ENCODE data around the gene CYB5A.

Gene CYB5A

GRCh38 chr18:74281011-74281979, 10.5 kb downstream of the CYB5A start:
- no peak for DNase-seq (ENCODE audit: insufficient read length, low spot score)
- no peak for FAIRE-seq

- DNase-seq (ENCODE audit: insufficient read length, low spot score): no peak
- no peak for FAIRE-seq
Measured at GRCh38 chr18:74278983-74279382, 12.8 kb downstream of the CYB5A start.

- FAIRE-seq (no peak), DNase-seq (ENCODE audit: insufficient read length, low spot score) (no peak)
Measured at GRCh38 chr18:74278058-74278457, 13.7 kb downstream of the CYB5A start.

- FAIRE-seq (no peak), DNase-seq (ENCODE audit: insufficient read length, low spot score) (no peak)
Measured at GRCh38 chr18:74277296-74277695, 14.5 kb downstream of the CYB5A start.

DNA sequence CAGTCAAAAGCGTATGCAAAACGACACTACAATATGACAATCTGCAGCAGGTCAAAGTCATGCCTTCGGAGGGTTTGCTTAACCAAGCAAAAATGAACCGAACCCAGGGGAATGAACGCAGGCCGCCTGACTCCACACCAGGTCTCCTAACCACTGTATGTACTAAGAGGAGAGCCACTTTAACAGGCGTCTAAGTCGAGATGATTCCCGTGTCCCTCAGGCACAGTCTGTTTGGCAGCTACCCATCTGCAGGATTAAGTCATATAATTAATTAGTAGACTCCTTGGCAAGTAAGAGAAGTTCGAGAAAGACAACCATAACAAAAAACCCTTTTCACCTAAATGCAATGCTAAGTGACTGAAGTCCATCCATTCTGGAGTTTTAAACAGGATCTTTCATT, 15.2 kb downstream of the CYB5A start:
- no peak for FAIRE-seq
- DNase-seq (ENCODE audit: insufficient read length, low spot score): no peak

DNA sequence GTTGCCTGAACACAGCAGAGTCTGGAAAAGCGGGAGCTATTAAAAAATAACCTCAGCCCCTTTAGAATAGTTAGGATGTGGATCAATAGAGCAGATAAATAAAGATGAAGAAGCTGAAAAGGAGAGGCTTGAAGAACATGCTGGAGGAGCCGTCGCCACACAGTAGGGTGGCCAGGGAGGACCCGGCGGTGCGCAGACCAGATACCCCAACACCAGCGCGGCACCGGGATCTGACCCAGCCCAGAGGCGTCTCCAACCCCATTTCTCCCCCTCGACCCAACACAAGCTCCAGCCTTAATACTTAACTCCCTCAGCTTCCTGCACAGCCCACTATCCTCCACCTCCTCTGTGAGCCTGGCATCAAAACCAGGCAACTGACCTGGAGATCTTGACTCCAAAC, 16.0 kb downstream of the CYB5A start:
- no peak for DNase-seq (ENCODE audit: insufficient read length, low spot score)
- FAIRE-seq: no peak

- FAIRE-seq (no peak), DNase-seq (ENCODE audit: insufficient read length, low spot score) (no peak)
Measured at GRCh38 chr18:74274700-74275099, 17.1 kb downstream of the CYB5A start.

- FAIRE-seq (no peak), DNase-seq (ENCODE audit: insufficient read length, low spot score) (no peak)
Measured at GRCh38 chr18:74273394-74273793, 18.4 kb downstream of the CYB5A start.

DNA sequence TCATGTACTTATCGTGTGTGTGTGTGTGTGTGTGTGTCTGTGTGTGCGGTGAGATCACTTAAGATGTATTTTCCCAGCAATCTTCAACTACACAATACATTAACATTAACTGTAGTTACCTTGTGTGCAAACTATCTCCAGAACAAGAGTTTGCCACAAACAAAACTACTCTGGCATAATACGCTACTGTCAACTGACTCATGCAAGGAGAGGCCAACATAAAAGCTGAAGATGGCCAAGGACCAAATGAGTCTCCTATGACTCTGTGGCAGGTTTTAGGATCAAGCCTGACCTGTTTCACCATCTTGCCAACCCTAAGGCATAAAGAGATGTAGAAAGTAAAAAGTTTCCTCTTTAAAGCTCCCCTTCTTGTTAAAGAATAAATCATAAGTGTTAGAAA, 20.1 kb downstream of the CYB5A start:
- FAIRE-seq (no peak), DNase-seq (ENCODE audit: insufficient read length, low spot score) (no peak)

- FAIRE-seq (no peak), DNase-seq (ENCODE audit: insufficient read length, low spot score) (no peak)
Measured at GRCh38 chr18:74268933-74269620, 22.7 kb downstream of the CYB5A start.

GRCh38 chr18:74268175-74268574, 23.6 kb downstream of the CYB5A start:
- FAIRE-seq (no peak), DNase-seq (ENCODE audit: insufficient read length, low spot score) (no peak)

GRCh38 chr18:74266161-74266560, 25.6 kb downstream of the CYB5A start:
- no peak for FAIRE-seq
- DNase-seq (ENCODE audit: insufficient read length, low spot score): no peak

DNA sequence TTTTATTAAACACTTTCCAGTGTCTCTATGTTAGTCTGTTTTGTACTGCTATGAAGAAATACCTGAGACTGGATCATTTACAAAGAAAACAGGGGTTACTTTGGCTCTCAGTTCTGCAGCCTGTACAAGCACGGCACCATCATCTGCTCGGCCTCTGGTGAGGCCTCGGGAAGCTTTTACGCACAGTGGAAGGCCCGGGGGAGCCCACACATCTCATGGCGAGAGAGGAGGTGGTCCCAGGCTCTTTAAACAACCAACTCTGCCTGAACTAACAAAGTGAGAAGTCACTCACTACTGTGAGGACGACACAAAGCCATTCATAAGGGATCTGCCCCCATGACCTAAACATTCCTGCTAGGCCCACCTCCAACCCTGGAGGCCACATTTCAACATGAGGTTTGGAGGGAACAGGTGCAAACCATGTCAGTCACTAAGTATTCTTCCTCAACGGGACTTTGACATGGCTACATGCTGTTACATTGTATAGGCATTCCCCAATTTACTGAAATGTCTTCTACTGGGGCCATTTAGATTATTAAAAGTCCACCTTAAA, 26.1 kb downstream of the CYB5A start:
- FAIRE-seq: no peak
- DNase-seq (ENCODE audit: insufficient read length, low spot score): no peak

GRCh38 chr18:74264303-74265020, 27.3 kb downstream of the CYB5A start:
- DNase-seq (ENCODE audit: insufficient read length, low spot score) (no peak), FAIRE-seq (no peak)

- FAIRE-seq (no peak), DNase-seq (ENCODE audit: insufficient read length, low spot score) (no peak)
Measured at GRCh38 chr18:74261053-74261713, 30.6 kb downstream of the CYB5A start.

GRCh38 chr18:74259347-74259746, 32.4 kb downstream of the CYB5A start:
- FAIRE-seq: no peak
- DNase-seq (ENCODE audit: insufficient read length, low spot score): no peak

- FAIRE-seq (no peak), DNase-seq (ENCODE audit: insufficient read length, low spot score) (no peak)
Measured at GRCh38 chr18:74257083-74257482, 34.7 kb downstream of the CYB5A start.

GRCh38 chr18:74256190-74256589, 35.6 kb downstream of the CYB5A start:
- DNase-seq (ENCODE audit: insufficient read length, low spot score): no peak
- no peak for FAIRE-seq

DNA sequence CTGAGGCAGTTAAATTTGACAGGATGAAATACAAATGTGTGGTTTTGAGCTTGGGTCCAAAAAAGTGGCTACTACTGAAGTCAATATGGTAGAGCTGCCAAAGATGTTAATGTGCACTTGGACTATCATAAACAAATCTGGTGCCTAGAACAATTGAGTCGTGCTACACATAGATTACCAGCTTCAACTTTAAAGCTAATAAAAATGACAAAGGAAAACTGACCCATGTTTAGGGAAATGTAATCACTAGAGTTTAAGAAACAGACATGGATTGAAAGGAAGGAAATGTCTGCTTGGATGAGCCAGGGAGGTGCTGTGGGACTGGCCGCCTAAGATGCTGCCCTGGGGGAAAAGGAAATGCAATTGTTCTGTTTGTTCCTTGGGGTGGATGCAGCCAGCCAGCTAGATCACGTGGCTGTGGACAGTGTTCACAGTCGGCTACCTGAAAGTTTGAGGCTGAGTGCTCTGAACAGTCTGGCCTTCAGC, 36.6 kb downstream of the CYB5A start:
- DNase-seq (ENCODE audit: insufficient read length, low spot score): no peak
- FAIRE-seq: no peak

DNA sequence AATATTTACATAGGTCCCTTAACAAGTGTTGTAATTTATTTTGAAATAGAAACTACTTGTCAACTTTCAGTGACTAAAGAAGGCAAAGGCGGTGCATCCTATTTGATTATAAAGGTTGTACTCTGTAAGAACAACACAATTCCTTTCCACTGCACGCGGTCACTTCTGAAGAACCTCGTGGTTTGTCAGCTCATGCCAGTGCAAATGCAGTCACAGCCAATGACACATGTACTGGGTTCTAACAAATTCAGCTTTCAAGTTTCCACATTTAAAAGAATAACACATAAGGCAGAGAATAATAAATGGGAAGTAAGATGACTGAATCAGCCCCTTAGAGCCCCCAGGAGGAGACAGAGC, 39.7 kb downstream of the CYB5A start:
- FAIRE-seq (no peak), DNase-seq (ENCODE audit: insufficient read length, low spot score) (no peak)

Data from HTR-8/SVneo (cell line).